Endothelial cell (in vitro differentiated cells): Measurements from ENCODE around the gene STARD3. TPM values are rescaled to one million over a fixed set of nuclear protein-coding genes. Genes with fewer than 3 reads are reported as not detected.

Source experiments
- DNase-seq: peaks from one replicate; pipeline ENCODE4 v3.0.0; 2021; ENCODE audit warnings: low spot score
- H3K27ac Mint-ChIP-seq: one replicate; pipeline ENCODE4 v1.8.0; 2021; ENCODE audit warnings: mixed read lengths, inconsistent platforms; ENCODE audit not compliant: unreplicated experiment
- H3K27me3 Mint-ChIP-seq: one replicate; pipeline ENCODE4 v1.8.0; 2021; ENCODE audit warnings: mild to moderate bottlenecking, moderate library complexity, mixed read lengths, inconsistent platforms; ENCODE audit not compliant: unreplicated experiment
- H3K36me3 Mint-ChIP-seq: one replicate; pipeline ENCODE4 v1.8.0; 2021; ENCODE audit warnings: mild to moderate bottlenecking, low read depth, mixed read lengths, inconsistent platforms; ENCODE audit not compliant: unreplicated experiment
- H3K4me1 Mint-ChIP-seq: one replicate; pipeline ENCODE4 v1.8.0; 2021; ENCODE audit warnings: mild to moderate bottlenecking, mixed read lengths, inconsistent platforms; ENCODE audit not compliant: unreplicated experiment
- H3K4me3 Mint-ChIP-seq: one replicate; pipeline ENCODE4 v1.8.0; 2021; ENCODE audit warnings: mild to moderate bottlenecking, mixed read lengths, inconsistent platforms; ENCODE audit not compliant: unreplicated experiment
- H3K9me3 Mint-ChIP-seq: one replicate; pipeline ENCODE4 v1.8.0; 2021; ENCODE audit warnings: mixed read lengths, inconsistent platforms; ENCODE audit not compliant: unreplicated experiment
- CTCF ChIP-seq: fragments of 200-600 bp; sonication (generic); IDR thresholded peaks from one replicate; pipeline ENCODE4 v1.5.0; 2021; ENCODE audit warnings: antibody characterized with exemption; ENCODE audit not compliant: unreplicated experiment
- total RNA-seq: library from RNA; stranded (reverse); fragmentation: NEBNext Ultra II Directional; extraction: Animal tissue kit (Norgen Biotek cat#: 25700); gene quantifications from one replicate; pipeline ENCODE4 v1.2.1, GENCODE V29; 2021; ENCODE audit not compliant: unreplicated experiment

STARD3 gene
- total RNA-seq, 1 donor from 2014 or later = 77.7 TPM

GRCh38 chr17:39595928-39596510, 40.9 kb upstream of the STARD3 start:
- no peak for DNase-seq
- Mint-ChIP-seq H3K4me3 (no peak overlapping the region), H3K9me3 (no peaks in the 10 kb centered on the region), H3K27ac (no peak overlapping the region), H3K27me3 (peaks cover 49% of the 10 kb centered on the region), H3K36me3 (no peaks in the 10 kb centered on the region), H3K4me1 (peaks cover 7% of the 10 kb centered on the region)
- TF ChIP-seq CTCF = no peak

GRCh38 chr17:39596543-39597267, 40.2 kb upstream of the STARD3 start:
- Mint-ChIP-seq H3K4me3 (no peak overlapping the region), H3K36me3 (no peaks in the 10 kb centered on the region), H3K27ac (no peak overlapping the region), H3K27me3 (peaks cover 56% of the 10 kb centered on the region), H3K9me3 (no peaks in the 10 kb centered on the region), H3K4me1 (peaks cover 12% of the 10 kb centered on the region)
- no peak for DNase-seq
- TF ChIP-seq CTCF = no peak

GRCh38 chr17:39597372-39598046, 39.4 kb upstream of the STARD3 start:
- Mint-ChIP-seq H3K27ac (no peak overlapping the region), H3K36me3 (no peaks in the 10 kb centered on the region), H3K4me1 (peaks cover 12% of the 10 kb centered on the region), H3K27me3 (peaks cover 61% of the 10 kb centered on the region), H3K4me3 (no peak overlapping the region), H3K9me3 (no peaks in the 10 kb centered on the region)
- TF ChIP-seq CTCF = no peak
- DNase-seq = no peak

- H3K4me3 Mint-ChIP-seq = no peak overlapping the region
- DNase-seq = no peak
- no peak overlapping the region for H3K27ac Mint-ChIP-seq
- H3K4me1 Mint-ChIP-seq = peaks cover 12% of the 10 kb centered on the region
- H3K27me3 Mint-ChIP-seq = peaks cover 65% of the 10 kb centered on the region
- TF ChIP-seq CTCF = no peak
- no peaks in the 10 kb centered on the region for H3K36me3 Mint-ChIP-seq
- H3K9me3 Mint-ChIP-seq = no peaks in the 10 kb centered on the region
Measured at GRCh38 chr17:39598047-39598481, 38.9 kb upstream of the STARD3 start.

GRCh38 chr17:39598630-39599003, 38.3 kb upstream of the STARD3 start:
- H3K9me3 Mint-ChIP-seq = no peaks in the 10 kb centered on the region
- no peak overlapping the region for H3K4me3 Mint-ChIP-seq
- TF ChIP-seq CTCF = no peak
- DNase-seq = no peak
- H3K27ac Mint-ChIP-seq = no peak overlapping the region
- H3K36me3 Mint-ChIP-seq = no peaks in the 10 kb centered on the region
- peaks cover 12% of the 10 kb centered on the region for H3K4me1 Mint-ChIP-seq
- peaks cover 65% of the 10 kb centered on the region for H3K27me3 Mint-ChIP-seq
